Right lobe of liver (tissue), 6 donors: ENCODE measurements around the gene CHRNA5. TPM values are rescaled to one million over a fixed set of nuclear protein-coding genes. Genes with fewer than 3 reads are reported as not detected.
A peak's percentile ranks its signal among the peaks of the same experiment; 100 is the strongest.

ENCODE experiments used
- ATAC-seq, 4 donors: fragments of 200-7000 bp; cut with Tn5 transposase; one replicate each; pipeline ENCODE4 v1.9.1; 2020; ENCODE audit warnings: mild to moderate bottlenecking in 4 of 4, moderate library complexity in 4 of 4
- DNase-seq, 3 donors: peaks; one replicate each; pipeline ENCODE4 v3.0.0-alpha.2; 2020
- H3K27ac ChIP-seq, 3 donors: fragments of 200-600 bp; one replicate each; pipeline ENCODE4 v1.8.0; 2022
- H3K27me3 ChIP-seq, 2 donors: fragments of 200-600 bp; one replicate each; pipeline ENCODE4 v1.8.0; 2022
- H3K36me3 ChIP-seq, 4 donors: fragments of 200-600 bp; sonication (generic) in 1 of 4; one replicate each; pipeline versions ENCODE4 v1.5.1 to v1.8.0; 2017 to 2022; ENCODE audit warnings: control low read depth in 1 of 4
- H3K4me1 ChIP-seq, 4 donors: fragments of 200-600 bp; sonication (generic) in 1 of 4; one replicate each; pipeline versions ENCODE4 v1.5.1 to v1.8.0; 2017 to 2022; ENCODE audit warnings: control low read depth in 1 of 4
- H3K4me3 ChIP-seq, 3 donors: fragments of 200-600 bp; one replicate each; pipeline ENCODE4 v1.8.0; 2022
- H3K9me3 ChIP-seq, 4 donors: fragments of 200-600 bp; sonication (generic) in 1 of 4; one replicate each; pipeline versions ENCODE4 v1.5.1 to v1.8.0; 2017 to 2022; ENCODE audit warnings: control low read depth in 1 of 4
- CTCF ChIP-seq, 4 donors: fragments of 200-600 bp in 3 of 4; fragments of 450-650 bp in 1 of 4; IDR thresholded peaks; one replicate each; pipeline versions ENCODE4 v1.5.1 to v1.8.0; 2016 to 2022; ENCODE audit warnings: antibody characterized with exemption in 4 of 4, mild to moderate bottlenecking in 2 of 4
- POLR2A ChIP-seq: fragments of 450-650 bp; IDR thresholded peaks from one replicate; pipeline ENCODE4 v1.6.1; 2017; ENCODE audit warnings: antibody characterized with exemption, mild to moderate bottlenecking
- WGBS: methylation state at CpG from one replicate; pipeline ENCODE4 v1.1.6; 2018; ENCODE audit warnings: low coverage, low lambda C conversion rate; ENCODE audit not compliant: insufficient coverage; ENCODE audit errors: missing lambda C conversion rate; 5-methylcytosine and 5-hydroxymethylcytosine counted together
- intact Hi-C, 2 donors: fragments of 100-400 bp; cut with DNase I; formaldehyde crosslinking; loops; one replicate each; pipeline versions ENCODE4 v1.11.2 to v1.14.1; 2022
- total RNA-seq, 6 experiments: library from RNA; depleted of rRNA in 2 of 6; stranded (reverse); fragments of >200 nt in 2 of 6; fragmentation: NEBNext Ultra II Directional in 3 of 6; extraction: Animal tissue kit (Norgen Biotek cat#: 25700) in 3 of 6; gene quantifications; one replicate each; pipeline versions ENCODE4 v1.1.0 to v1.2.4, GENCODE V29; 2016 to 2023
- donor health status: DM: no; HTN: yes; CAD: no.
- donor health status: DM: no; HTN: no; CAD: no.
- donor health status: DM: no; HTN: no; CAD: no.
- donor health status: DM: no; HTN: yes; CAD: no.
- donor health status: DM: no; HTN: yes; CAD: no.

Gene CHRNA5
- total RNA-seq, 6 experiments from 2014 or later, result 0.19 to 0.56 (median 0.38) TPM; not detected in 1

GRCh38 chr15:78561490-78561889 lies 3.8 kb upstream of the CHRNA5 start:
- Histone ChIP-seq H3K27ac (no peak overlapping the region), H3K4me3 (no peak overlapping the region), H3K27me3 (no peaks in the 10 kb centered on the region), H3K9me3 (no peaks in the 10 kb centered on the region), H3K4me1 (peaks cover 0 to 5% (median 0%) of the 10 kb centered on the region in 4 donors), H3K36me3 (no peaks in the 10 kb centered on the region)
- TF ChIP-seq CTCF (IDR thresholded peaks at IDR 0.05), result no peak
- TF ChIP-seq POLR2A, result no peak
- ATAC-seq (no peak), DNase-seq (no peak)
- intact Hi-C loops, result no loop called here
- 89% methylated on average over 5 of the region's 5 CpGs for WGBS

GRCh38 chr15:78563092-78563491 lies 2.2 kb upstream of the CHRNA5 start:
- Histone ChIP-seq H3K27ac (no peak overlapping the region), H3K27me3 (no peaks in the 10 kb centered on the region), H3K4me3 (no peak overlapping the region), H3K9me3 (no peaks in the 10 kb centered on the region), H3K4me1 (peaks cover 0 to 5% (median 0%) of the 10 kb centered on the region in 4 donors), H3K36me3 (no peaks in the 10 kb centered on the region)
- WGBS, result 92% methylated on average over 2 of the region's 2 CpGs
- DNase-seq (no peak), ATAC-seq (no peak)
- intact Hi-C loops, result no loop called here
- no peak for TF ChIP-seq POLR2A
- TF ChIP-seq CTCF (IDR thresholded peaks at IDR 0.05), result no peak

GRCh38 chr15:78564743-78565096 lies 600 bp upstream of the CHRNA5 start:
- TF ChIP-seq CTCF (IDR thresholded peaks at IDR 0.05) (no peak), POLR2A (no peak)
- 34% methylated on average over 8 of the region's 11 CpGs for WGBS
- ATAC-seq (no peak), DNase-seq (no peak)
- Histone ChIP-seq H3K27me3 (no peaks in the 10 kb centered on the region), H3K4me1 (peaks cover 0 to 5% (median 0%) of the 10 kb centered on the region in 4 donors), H3K9me3 (no peaks in the 10 kb centered on the region), H3K27ac (no peak overlapping the region), H3K4me3 (no peak overlapping the region), H3K36me3 (no peaks in the 10 kb centered on the region)
- intact Hi-C loops, result no loop called here

GRCh38 chr15:78565951-78566774 lies 843 bp downstream of the CHRNA5 start:
- TF ChIP-seq POLR2A (no peak), CTCF (IDR thresholded peaks at IDR 0.05) (no peak)
- H3K9me3 ChIP-seq, result no peaks in the 10 kb centered on the region
- H3K27me3 ChIP-seq, result no peaks in the 10 kb centered on the region
- intact Hi-C loops, result no loop called here
- H3K4me3 ChIP-seq, result peak overlapping the region; percentile 43 to 66 (median 45)
- no peak for DNase-seq
- WGBS, result 5% methylated on average over 17 of the region's 19 CpGs
- H3K36me3 ChIP-seq, result no peaks in the 10 kb centered on the region
- H3K4me1 ChIP-seq, result peaks cover 0 to 5% (median 0%) of the 10 kb centered on the region in 4 donors
- H3K27ac ChIP-seq, result no peak overlapping the region
- peak in 3 of 4 donors; percentile 10 to 34 (median 14) for ATAC-seq
